LNCAP (cell line): Measurements from ENCODE around the gene KITLG.

ENCODE experiments used
- TF ChIP-seq, protein P1 (sequence below): fragments of 450-650 bp; IDR thresholded peaks from 2 replicates; pipeline ENCODE4 v1.5.1; 2017; ENCODE audit warnings: mild to moderate bottlenecking

Gene KITLG

DNA sequence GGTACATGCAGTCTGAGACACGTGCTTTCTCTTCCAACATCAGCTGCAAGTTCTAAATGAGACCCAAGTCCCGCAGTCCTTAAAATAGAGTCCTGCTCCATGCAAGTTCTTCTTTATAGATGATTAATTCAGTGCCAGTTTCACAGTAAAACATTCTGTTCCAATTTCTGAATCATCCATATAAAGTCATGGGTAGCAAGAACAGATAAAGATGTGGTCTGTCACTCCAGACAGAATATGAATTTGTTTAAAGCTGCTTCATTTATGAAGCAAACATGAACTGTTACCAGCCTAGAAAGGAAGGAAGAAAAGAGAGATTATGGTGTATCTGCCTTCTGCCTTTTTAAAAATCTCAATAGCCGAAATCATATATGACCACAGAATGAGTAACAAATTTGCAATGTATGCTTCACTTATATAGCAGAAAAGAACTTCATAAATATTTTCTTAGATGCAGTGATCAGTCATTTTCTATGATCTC, 83.3 kb downstream of the KITLG start:
- TF ChIP-seq, protein P1, sequence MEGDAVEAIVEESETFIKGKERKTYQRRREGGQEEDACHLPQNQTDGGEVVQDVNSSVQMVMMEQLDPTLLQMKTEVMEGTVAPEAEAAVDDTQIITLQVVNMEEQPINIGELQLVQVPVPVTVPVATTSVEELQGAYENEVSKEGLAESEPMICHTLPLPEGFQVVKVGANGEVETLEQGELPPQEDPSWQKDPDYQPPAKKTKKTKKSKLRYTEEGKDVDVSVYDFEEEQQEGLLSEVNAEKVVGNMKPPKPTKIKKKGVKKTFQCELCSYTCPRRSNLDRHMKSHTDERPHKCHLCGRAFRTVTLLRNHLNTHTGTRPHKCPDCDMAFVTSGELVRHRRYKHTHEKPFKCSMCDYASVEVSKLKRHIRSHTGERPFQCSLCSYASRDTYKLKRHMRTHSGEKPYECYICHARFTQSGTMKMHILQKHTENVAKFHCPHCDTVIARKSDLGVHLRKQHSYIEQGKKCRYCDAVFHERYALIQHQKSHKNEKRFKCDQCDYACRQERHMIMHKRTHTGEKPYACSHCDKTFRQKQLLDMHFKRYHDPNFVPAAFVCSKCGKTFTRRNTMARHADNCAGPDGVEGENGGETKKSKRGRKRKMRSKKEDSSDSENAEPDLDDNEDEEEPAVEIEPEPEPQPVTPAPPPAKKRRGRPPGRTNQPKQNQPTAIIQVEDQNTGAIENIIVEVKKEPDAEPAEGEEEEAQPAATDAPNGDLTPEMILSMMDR: no peak

DNA sequence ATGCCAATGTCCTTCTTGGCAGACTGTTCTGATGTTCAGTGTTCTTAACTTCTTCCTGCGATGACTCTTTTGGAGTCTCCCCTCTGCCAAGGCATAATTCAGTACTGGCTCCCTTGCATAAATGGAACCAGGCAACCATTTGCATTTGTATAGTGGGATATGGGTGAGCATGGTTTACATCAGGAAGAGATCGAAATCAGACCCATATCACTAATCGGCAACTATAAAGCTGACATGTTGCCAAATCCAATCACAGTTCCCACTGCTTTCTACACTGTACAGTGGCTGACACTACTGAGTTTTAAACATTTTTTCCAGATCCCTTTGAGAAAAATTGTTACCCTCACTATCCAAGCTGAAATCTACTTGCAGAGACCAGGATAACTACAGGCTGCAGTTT, 83.8 kb downstream of the KITLG start:
- TF ChIP-seq, protein P1: no peak

DNA sequence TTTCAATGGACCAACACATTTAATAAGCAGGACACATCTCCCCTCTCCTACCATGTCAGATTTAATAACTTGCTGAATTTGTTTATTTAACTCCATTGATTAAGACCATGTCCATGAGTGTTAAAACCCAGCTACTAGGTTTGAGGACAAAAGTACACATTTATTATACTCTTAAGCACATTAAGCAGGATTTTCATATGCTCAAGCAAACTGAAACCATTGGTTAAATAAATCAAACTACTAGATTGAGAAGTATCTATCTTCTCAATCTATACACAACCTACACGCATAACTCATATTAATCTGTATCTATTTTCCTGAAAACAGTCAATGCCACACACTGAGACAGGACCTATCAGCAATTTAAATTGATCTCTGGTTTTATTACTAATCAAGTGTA, 85.2 kb downstream of the KITLG start:
- TF ChIP-seq, protein P1: no peak

DNA sequence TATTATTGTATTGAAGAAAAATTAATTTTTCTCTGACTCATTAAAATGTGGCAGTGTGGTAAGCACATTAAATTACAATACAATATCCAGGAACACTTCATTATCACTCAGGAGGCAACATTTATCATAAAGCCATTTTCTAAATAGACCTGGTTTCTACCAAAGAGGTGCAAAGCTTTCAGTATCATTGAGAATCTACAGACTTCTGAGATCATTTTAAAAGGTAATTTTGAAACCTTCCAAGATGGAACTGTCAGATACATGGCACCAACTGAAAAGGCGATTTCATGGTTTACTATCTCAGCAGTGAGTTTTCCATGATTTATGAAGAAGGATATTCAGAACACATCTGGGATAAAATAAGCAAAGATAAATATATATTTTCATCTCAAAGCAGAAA, 85.8 kb downstream of the KITLG start:
- TF ChIP-seq, protein P1: no peak

DNA sequence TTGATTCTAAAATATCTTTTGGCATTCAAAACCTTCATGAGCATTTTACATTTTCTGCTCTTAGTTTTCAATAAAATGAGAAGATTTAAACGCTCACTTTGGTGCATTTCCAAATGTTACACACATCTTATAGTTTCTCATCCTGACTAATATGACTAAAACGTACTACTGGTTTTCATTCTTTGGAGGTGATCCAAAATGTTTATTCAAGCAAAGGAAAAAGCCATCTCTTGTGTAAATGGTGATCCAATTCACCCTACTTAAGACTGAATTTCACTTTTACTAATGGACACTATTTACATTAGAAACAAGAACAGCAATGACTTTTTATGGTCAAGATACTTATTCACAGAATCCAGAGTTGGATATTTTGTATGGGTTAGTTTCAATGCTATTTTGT, 86.6 kb downstream of the KITLG start:
- TF ChIP-seq, protein P1: no peak

DNA sequence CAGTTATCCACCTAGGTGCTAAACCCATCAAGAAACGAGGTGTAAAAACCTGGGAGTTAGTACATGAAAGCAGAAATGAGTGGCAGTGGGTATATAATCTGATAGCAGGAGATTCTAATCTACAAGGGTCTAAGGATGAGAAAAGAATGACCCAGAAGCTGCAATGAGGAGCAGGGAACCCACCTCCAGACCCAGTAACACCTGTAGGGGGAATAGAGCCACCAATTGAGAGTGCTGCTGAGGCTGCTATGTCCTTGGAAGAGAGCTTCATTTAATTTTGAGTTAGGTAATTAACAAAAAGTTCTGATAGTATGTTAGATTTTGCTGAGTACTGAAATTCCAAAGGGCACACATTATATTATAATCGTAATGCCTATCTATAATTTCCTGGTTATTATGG, 89.8 kb downstream of the KITLG start:
- TF ChIP-seq, protein P1: no peak

DNA sequence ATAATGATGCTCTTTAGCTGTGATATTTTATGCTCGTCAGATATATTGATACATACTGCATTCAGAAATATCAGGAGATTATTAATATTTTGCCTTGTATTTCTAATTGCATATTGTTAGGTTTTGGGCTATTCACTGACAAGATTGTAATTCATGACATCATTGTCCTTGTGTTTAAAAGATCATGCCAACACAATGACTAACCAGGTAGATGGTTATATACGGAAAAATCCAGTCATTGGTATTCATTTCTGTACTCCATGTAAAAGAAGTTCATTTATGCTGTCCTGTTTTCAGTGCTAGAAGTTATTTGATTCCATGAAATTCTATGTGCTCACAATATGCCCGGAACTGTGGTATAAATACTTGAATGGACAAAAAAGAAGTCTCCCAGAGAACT, 107.5 kb downstream of the KITLG start:
- TF ChIP-seq, protein P1: no peak

DNA sequence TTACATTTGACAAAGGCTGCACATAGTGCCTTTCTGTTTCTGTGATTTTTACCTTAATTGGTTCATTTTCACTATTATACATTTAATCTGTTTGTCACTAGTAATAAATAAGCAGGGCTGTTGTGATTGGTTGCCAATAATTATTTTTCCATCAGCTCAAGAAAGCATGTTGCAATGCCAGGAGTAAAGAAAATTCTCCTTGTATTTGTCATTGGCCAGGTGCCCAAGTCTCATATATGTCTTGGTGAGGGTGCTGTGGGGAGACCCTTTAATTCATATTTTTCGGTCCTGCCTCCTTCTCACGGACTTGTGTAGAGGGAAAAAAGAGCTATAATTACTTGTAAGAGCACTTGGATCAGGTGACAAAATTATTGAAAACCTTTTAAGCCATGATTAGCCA, 108.0 kb downstream of the KITLG start:
- TF ChIP-seq, protein P1: no peak
